GM19193 (cell line): ENCODE data around the gene ZNF101.

Source experiments
- POLR2A ChIP-seq: IDR thresholded peaks from 4 replicates; pipeline ENCODE4 v1.6.1; 2011; ENCODE audit not compliant: insufficient read depth, insufficient read length; ENCODE audit errors: extremely low read depth

ZNF101 gene

DNA sequence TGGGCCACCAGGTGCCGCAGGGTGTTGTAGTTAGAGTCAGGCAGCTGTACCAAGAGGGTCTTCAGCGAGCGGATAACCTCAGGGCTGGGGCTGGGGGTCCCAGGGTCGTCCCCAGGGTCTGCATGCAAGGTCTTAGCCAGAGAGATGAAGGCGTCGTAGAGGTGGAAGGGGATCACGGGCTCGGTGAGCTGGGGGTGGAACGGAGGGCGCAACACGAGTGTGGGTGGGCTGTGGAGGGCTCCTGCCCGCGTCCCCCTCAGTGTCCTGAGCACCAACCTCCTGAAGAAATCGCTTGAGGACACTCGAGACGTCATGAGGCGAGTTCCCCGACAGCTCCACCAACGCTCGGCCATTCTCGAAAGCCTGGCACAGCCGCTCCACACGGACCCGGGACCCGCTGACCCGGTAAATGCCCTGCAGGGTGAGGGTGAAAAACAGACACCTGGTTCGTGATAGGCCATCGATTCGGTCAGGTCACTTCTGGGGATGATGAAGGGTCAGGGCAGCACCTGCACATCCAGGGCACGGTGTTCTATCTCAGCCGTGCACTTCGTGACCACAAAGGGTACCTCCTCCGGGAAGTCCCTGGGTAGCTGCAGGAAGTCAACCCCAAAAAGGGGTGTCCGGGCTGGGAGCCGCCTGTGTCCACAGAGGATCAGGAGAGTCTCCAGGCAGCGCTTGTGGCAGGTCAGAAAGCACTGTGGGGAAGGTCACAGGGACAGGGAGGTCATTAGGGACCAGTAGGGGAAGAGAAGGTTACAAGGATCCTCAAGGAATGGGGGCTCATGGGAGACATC lies 33.9 kb upstream of the ZNF101 start:
- no peak for TF ChIP-seq POLR2A

DNA sequence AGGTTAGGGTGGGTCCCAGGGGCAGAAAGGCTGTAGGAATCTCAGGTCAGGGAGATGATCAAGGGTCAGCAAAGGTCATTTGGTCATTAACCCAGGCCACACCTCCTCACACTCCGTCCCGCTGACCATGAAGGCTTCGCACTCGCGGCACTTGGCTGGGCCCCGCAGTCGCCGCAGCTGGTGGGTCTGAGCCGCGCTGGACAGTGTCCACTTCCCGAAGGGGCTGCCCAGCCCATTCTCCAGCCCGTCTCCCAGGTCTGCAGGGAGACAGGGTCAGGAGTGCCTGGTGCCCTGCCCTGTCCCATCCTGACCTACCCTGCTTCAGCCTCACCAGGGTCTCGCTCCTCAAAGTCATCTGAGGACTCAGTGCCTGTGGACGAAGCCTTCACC lies 33.3 kb upstream of the ZNF101 start:
- TF ChIP-seq POLR2A: no peak

DNA sequence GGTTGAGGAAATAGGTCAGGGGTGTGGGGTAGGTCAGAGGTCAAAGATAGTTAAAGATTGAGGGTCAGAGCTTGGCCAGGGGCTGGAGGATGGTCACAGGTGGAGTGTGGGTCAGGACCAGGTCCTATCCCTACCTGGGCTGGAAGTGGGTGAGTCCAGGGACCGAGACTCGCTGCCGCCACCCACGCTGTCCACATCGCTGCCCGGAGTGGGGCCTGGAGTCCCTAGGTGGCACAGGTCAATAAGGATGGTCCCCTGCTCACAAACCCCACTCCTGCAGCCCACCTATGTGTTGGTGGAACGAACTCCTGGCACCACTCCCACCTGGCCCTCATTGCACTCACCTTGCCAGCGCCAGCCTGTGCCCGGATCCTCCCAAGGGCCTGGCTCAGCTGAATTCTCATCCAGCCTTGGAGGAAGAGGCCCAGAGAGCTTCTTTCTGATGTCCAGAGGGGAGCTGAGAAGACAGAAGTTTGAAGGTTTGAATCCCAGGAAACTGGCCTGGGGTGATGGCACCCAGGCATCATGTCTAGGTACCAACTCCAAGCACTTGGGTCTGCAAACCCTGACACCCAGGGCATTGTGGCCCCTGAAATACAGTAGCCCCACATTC lies 32.0 kb upstream of the ZNF101 start:
- no peak for TF ChIP-seq POLR2A

GRCh38 chr19:19637186-19637522 lies 31.5 kb upstream of the ZNF101 start:
- TF ChIP-seq POLR2A: no peak

- TF ChIP-seq POLR2A: no peak
Measured at GRCh38 chr19:19637523-19638251, 31.0 kb upstream of the ZNF101 start.

GRCh38 chr19:19642506-19643157 lies 26.0 kb upstream of the ZNF101 start:
- no peak for TF ChIP-seq POLR2A

- TF ChIP-seq POLR2A: peak; percentile 70
Measured at GRCh38 chr19:19643158-19644053, 25.2 kb upstream of the ZNF101 start, which contains the start of gene GMIP. Gene GMIP, minus strand, starts transcription at chr19:19643657. Its CDS starts 128 bp downstream, at chr19:19643529.

DNA sequence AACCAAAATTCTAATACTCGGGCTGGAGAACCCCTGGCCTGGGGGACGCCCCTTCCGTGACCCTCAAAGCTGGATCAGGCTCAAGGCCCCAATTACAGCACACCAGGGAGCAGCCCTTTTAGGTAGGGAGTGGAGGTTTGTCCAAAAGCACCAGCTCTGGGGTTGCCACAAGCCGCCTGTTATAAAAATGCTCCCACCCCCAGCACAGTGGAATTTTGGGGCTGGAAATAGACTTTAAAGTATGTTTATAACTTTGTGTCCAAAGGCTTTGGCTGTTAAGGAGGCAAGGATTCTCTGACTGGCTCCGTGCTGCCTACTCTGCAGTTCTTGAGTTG lies 24.6 kb upstream of the ZNF101 start:
- TF ChIP-seq POLR2A: no peak

- TF ChIP-seq POLR2A: no peak
Measured at GRCh38 chr19:19645233-19645870, 23.3 kb upstream of the ZNF101 start.

- no peak for TF ChIP-seq POLR2A
Measured at GRCh38 chr19:19647037-19647835, 21.4 kb upstream of the ZNF101 start.

DNA sequence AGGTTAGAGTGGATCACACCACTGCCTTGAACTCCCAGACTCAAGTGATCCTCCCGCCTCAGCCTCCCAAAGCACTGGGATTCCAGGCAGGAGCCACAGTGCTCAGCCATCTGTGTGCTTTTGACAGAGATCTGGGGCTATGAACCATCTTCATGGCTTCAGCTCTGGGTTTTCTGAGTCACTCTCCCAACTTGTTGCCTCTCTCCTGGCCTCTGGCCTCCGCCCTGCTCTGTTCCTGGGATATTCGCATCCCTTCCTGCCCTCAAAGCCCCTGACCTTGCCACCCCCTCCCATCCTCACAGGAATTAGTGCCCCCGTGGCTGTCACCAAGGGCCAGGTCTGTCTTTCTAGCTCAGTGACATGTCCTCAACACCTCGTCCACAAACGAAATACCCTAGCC lies 19.5 kb upstream of the ZNF101 start:
- TF ChIP-seq POLR2A: no peak

- TF ChIP-seq POLR2A: no peak
Measured at GRCh38 chr19:19649580-19649995, 19.1 kb upstream of the ZNF101 start.

GRCh38 chr19:19650331-19650730 lies 18.3 kb upstream of the ZNF101 start:
- no peak for TF ChIP-seq POLR2A
